ENCODE measurements around the gene PRRC2C.

DNA sequence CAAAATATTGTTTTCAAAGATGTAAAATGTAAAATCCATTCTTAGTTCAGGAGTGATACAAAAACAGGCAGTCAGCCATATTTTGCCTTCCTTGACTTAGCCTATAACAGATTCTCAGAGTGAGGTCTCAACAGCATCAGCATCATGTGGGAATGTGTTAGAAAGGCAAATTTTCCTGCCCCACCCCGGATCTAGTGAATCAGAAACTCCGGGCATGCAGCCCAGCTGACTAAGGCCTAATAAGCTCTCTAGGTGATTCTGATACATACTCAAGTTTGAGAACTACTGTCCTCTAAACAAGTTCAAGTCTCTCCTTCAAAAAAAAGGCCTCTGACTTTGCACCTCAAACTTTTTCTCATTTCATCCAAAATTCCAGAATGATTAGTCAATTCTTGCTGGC, 46.9 kb upstream of the PRRC2C start:
- TF ChIP-seq EZH2 (IDR thresholded peaks at IDR 0.05; ENCODE audit: low read length, missing control alignments) (no peak), CTCF (conservative IDR thresholded peaks at IDR 0.05 in 1 of 2, IDR thresholded peaks at IDR 0.05 in 1 of 2; ENCODE audit: low read depth in 1 of 2, low read length in 2 of 2) (no peak)

All from fibroblast of lung (primary cell).